Measurements from ENCODE around the gene JAK1.

Gene JAK1

DNA sequence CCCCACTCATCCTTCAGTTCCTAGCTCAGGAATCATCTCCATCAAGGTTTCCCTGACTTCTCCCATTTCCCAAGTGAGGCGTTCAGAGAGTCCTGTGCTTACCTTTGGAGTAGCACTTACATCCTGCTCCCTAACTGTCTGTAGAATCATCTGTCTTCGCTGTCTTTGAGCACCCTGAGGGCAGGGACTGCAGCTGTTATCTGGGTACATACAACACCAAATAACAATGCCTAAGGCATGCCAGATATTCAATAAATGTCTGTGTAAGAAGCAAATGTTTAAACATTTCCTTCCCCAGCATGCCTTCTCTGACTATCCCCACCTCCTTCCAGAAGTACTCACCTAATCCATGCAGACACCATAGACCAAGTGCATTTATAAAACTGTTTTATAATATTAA lies 65.4 kb downstream of the JAK1 start:
- H3K9me3 ChIP-seq (replicated peaks; ENCODE audit: insufficient read depth, low read length): no peaks in the 10 kb centered on the region
- H3F3A ChIP-seq (ENCODE audit: insufficient read depth, low read length): peaks cover 22% of the 10 kb centered on the region
- DNase-seq: no peak
- no peak for TF ChIP-seq EZH2phosphoT487 (IDR thresholded peaks at IDR 0.05; ENCODE audit: low read length)
- TF ChIP-seq, protein P1, sequence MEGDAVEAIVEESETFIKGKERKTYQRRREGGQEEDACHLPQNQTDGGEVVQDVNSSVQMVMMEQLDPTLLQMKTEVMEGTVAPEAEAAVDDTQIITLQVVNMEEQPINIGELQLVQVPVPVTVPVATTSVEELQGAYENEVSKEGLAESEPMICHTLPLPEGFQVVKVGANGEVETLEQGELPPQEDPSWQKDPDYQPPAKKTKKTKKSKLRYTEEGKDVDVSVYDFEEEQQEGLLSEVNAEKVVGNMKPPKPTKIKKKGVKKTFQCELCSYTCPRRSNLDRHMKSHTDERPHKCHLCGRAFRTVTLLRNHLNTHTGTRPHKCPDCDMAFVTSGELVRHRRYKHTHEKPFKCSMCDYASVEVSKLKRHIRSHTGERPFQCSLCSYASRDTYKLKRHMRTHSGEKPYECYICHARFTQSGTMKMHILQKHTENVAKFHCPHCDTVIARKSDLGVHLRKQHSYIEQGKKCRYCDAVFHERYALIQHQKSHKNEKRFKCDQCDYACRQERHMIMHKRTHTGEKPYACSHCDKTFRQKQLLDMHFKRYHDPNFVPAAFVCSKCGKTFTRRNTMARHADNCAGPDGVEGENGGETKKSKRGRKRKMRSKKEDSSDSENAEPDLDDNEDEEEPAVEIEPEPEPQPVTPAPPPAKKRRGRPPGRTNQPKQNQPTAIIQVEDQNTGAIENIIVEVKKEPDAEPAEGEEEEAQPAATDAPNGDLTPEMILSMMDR (IDR thresholded peaks at IDR 0.05; ENCODE audit: low read length): no peak
- TF ChIP-seq EZH2 (optimal IDR thresholded peaks at IDR 0.05; ENCODE audit: low read depth, low read length): no peak
- H3K27me3 ChIP-seq (replicated peaks; ENCODE audit: insufficient read depth, low read length): no peaks in the 10 kb centered on the region
- peaks cover 43% of the 10 kb centered on the region for H3K4me1 ChIP-seq (ENCODE audit: low read length)
- peaks cover 90% of the 10 kb centered on the region for H3K79me2 ChIP-seq (ENCODE audit: low read length)
- no peak overlapping the region for H2AFZ ChIP-seq (ENCODE audit: low read length)
- H3K9me2 ChIP-seq (replicated peaks; ENCODE audit: insufficient read depth, low read length): no peaks in the 10 kb centered on the region
- H4K20me1 ChIP-seq (ENCODE audit: insufficient read depth, low read length): no peaks in the 10 kb centered on the region
- no peak overlapping the region for H3K9ac ChIP-seq (ENCODE audit: low read length)
- H3K36me3 ChIP-seq (replicated peaks; ENCODE audit: insufficient read depth, low read length): no peaks in the 10 kb centered on the region
- H3K4me3 ChIP-seq (ENCODE audit: low read length): no peak overlapping the region
- H3K4me2 ChIP-seq (ENCODE audit: low read depth, low read length): no peak overlapping the region
- no peak overlapping the region for H3K27ac ChIP-seq (ENCODE audit: low read length)

- H3K9me3 ChIP-seq (replicated peaks; ENCODE audit: insufficient read depth, low read length): no peaks in the 10 kb centered on the region
- peak overlapping the region; percentile 50; the same call in 1 of the 2 replicates for H3K27ac ChIP-seq (ENCODE audit: low read length)
- H3F3A ChIP-seq (ENCODE audit: insufficient read depth, low read length): peaks cover 35% of the 10 kb centered on the region
- peak; percentile 65 for DNase-seq
- peak overlapping the region; percentile 32; the same call in 1 of the 2 replicates for H3K4me2 ChIP-seq (ENCODE audit: low read depth, low read length)
- H3K27me3 ChIP-seq (replicated peaks; ENCODE audit: insufficient read depth, low read length): no peaks in the 10 kb centered on the region
- H2AFZ ChIP-seq (ENCODE audit: low read length): no peak overlapping the region
- H3K9me2 ChIP-seq (replicated peaks; ENCODE audit: insufficient read depth, low read length): no peaks in the 10 kb centered on the region
- no peak overlapping the region for H3K9ac ChIP-seq (ENCODE audit: low read length)
- no peak overlapping the region for H3K4me3 ChIP-seq (ENCODE audit: low read length)
- peaks cover 82% of the 10 kb centered on the region for H3K79me2 ChIP-seq (ENCODE audit: low read length)
- peaks cover 64% of the 10 kb centered on the region for H3K4me1 ChIP-seq (ENCODE audit: low read length)
- no peaks in the 10 kb centered on the region for H3K36me3 ChIP-seq (replicated peaks; ENCODE audit: insufficient read depth, low read length)
- TF ChIP-seq, protein P1 (IDR thresholded peaks at IDR 0.05; ENCODE audit: low read length): no peak
- H4K20me1 ChIP-seq (ENCODE audit: insufficient read depth, low read length): peaks cover 10% of the 10 kb centered on the region; the same call in 1 of the 2 replicates
These were observed 68.1 kb downstream of the JAK1 start for GRCh38 chr1:64898107-64898861.

DNA sequence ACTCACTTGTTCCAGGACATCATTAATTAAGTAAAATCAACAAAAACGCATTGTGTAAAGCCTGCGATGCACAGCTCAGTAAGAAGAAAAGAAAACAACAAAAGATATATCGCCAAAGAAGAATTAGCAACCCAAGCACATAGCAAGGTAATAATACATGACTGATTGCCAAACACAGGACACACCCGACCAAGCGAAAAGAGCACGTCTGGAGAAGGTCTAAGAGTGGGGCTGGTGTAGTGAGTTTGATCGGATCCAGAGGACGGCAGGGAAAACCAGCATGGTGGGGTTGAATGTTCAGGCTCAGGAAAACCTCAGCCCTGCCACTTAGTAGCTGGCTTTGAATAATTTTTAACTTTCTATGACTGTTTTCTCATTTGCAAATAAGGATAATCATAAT lies 69.8 kb downstream of the JAK1 start:
- H3K9me2 ChIP-seq (replicated peaks; ENCODE audit: insufficient read depth, low read length): no peaks in the 10 kb centered on the region
- H3K9me3 ChIP-seq (replicated peaks; ENCODE audit: insufficient read depth, low read length): no peaks in the 10 kb centered on the region
- H4K20me1 ChIP-seq (ENCODE audit: insufficient read depth, low read length): peaks cover 20% of the 10 kb centered on the region; the same call in 1 of the 2 replicates
- H3K4me2 ChIP-seq (ENCODE audit: low read depth, low read length): peak overlapping the region; percentile 51; the same call in 1 of the 2 replicates
- H3K27me3 ChIP-seq (replicated peaks; ENCODE audit: insufficient read depth, low read length): no peaks in the 10 kb centered on the region
- TF ChIP-seq EZH2 (optimal IDR thresholded peaks at IDR 0.05; ENCODE audit: low read depth, low read length) (no peak), EZH2phosphoT487 (IDR thresholded peaks at IDR 0.05; ENCODE audit: low read length) (no peak)
- TF ChIP-seq, protein P1 (IDR thresholded peaks at IDR 0.05; ENCODE audit: low read length): no peak
- H3F3A ChIP-seq (ENCODE audit: insufficient read depth, low read length): peaks cover 33% of the 10 kb centered on the region
- H3K79me2 ChIP-seq (ENCODE audit: low read length): peaks cover 84% of the 10 kb centered on the region
- no peak for DNase-seq
- no peak overlapping the region for H3K9ac ChIP-seq (ENCODE audit: low read length)
- H3K4me1 ChIP-seq (ENCODE audit: low read length): peaks cover 67% of the 10 kb centered on the region
- H3K36me3 ChIP-seq (replicated peaks; ENCODE audit: insufficient read depth, low read length): no peaks in the 10 kb centered on the region
- H3K27ac ChIP-seq (ENCODE audit: low read length): no peak overlapping the region
- no peak overlapping the region for H3K4me3 ChIP-seq (ENCODE audit: low read length)
- H2AFZ ChIP-seq (ENCODE audit: low read length): no peak overlapping the region

All from MM.1S (cell line).